ENCODE results near the gene PTPN4.
"Not testable (repeated sequence)": the region's sequence is repeated elsewhere in the genome, so short reads cannot be mapped to it uniquely, and the experiment has no call there.

PTPN4 gene

GRCh38 chr2:119981896-119982295, 222.2 kb downstream of the PTPN4 start:
- no peak for DNase-seq

- DNase-seq = no peak
Observed at GRCh38 chr2:119982506-119982905, 222.8 kb downstream of the PTPN4 start.

GRCh38 chr2:119983108-119983507, 223.4 kb downstream of the PTPN4 start:
- no peak for DNase-seq

- no peak for DNase-seq
Observed at GRCh38 chr2:119996148-119996547, 236.4 kb downstream of the PTPN4 start.

GRCh38 chr2:119996896-119997891, 237.5 kb downstream of the PTPN4 start:
- DNase-seq = not testable (repeated sequence)

GRCh38 chr2:120001471-120001870, 241.7 kb downstream of the PTPN4 start:
- no peak for DNase-seq

- DNase-seq = no peak
Observed at GRCh38 chr2:120004254-120004653, 244.5 kb downstream of the PTPN4 start.

- DNase-seq = no peak
Observed at GRCh38 chr2:120005834-120006521, 246.3 kb downstream of the PTPN4 start.

- no peak for DNase-seq
Observed at GRCh38 chr2:120007851-120008250, 248.1 kb downstream of the PTPN4 start.

GRCh38 chr2:120012363-120012762, 252.6 kb downstream of the PTPN4 start:
- no peak for DNase-seq

GRCh38 chr2:120012771-120013596, 253.3 kb downstream of the PTPN4 start, which contains the start of gene EPB41L5:
EPB41L5 (plus strand) TSS chr2:120013077; CDS start chr2:120019085, 6,008 bp downstream.
- DNase-seq = peak; percentile 96

- DNase-seq = no peak
Observed at GRCh38 chr2:120013597-120014223, 254.0 kb downstream of the PTPN4 start.

GRCh38 chr2:120014226-120014980, 254.7 kb downstream of the PTPN4 start:
- no peak for DNase-seq

- DNase-seq = no peak
Observed at GRCh38 chr2:120016800-120017199, 257.1 kb downstream of the PTPN4 start.

GRCh38 chr2:120017201-120017600, 257.5 kb downstream of the PTPN4 start:
- no peak for DNase-seq

GRCh38 chr2:120018549-120018948, 258.8 kb downstream of the PTPN4 start:
- DNase-seq = no peak

- DNase-seq = no peak
Observed at GRCh38 chr2:120020554-120020953, 260.8 kb downstream of the PTPN4 start.

- not testable (repeated sequence) for DNase-seq
Observed at GRCh38 chr2:120022505-120022904, 262.8 kb downstream of the PTPN4 start.

- DNase-seq = no peak
Observed at GRCh38 chr2:120026890-120027289, 267.2 kb downstream of the PTPN4 start.

GRCh38 chr2:120028795-120029194, 269.1 kb downstream of the PTPN4 start:
- DNase-seq = no peak

All from NCI-H1436 (cell line).